GM18907 (cell line): Measurements from ENCODE around the gene PDE2A.

Source experiments
- ATAC-seq: cut with Tn5 transposase; IDR thresholded peaks from one replicate; pipeline ENCODE4 v1.9.1; 2021; ENCODE audit warnings: mild to moderate bottlenecking, moderate library complexity; ENCODE audit not compliant: unreplicated experiment

The PDE2A gene

DNA sequence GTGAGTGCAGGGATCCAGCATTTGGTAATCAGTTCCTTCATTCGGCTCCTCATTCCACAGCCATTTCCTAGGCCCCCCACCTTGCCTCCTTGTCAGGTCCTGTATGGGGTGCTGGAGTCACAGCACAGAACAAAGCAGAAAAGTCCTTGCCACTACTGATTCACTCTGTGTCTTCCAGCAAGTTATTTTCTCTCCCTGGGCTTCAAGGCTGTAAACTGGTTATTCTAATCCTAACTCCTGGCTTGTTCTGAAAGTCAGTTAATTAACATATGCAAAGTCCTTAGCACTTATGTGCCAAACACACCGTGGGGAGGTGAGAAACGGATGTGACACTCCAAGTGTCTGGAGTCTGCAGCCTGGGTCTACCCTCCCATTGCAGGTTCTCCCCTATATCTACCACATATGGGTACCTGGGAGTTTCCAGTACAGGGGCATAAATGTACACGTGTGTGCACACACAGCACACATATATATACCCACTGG lies 30.6 kb upstream of the PDE2A start:
- no peak for ATAC-seq

- no peak for ATAC-seq
Observed at GRCh38 chr11:72704028-72704782, 30.0 kb upstream of the PDE2A start.

DNA sequence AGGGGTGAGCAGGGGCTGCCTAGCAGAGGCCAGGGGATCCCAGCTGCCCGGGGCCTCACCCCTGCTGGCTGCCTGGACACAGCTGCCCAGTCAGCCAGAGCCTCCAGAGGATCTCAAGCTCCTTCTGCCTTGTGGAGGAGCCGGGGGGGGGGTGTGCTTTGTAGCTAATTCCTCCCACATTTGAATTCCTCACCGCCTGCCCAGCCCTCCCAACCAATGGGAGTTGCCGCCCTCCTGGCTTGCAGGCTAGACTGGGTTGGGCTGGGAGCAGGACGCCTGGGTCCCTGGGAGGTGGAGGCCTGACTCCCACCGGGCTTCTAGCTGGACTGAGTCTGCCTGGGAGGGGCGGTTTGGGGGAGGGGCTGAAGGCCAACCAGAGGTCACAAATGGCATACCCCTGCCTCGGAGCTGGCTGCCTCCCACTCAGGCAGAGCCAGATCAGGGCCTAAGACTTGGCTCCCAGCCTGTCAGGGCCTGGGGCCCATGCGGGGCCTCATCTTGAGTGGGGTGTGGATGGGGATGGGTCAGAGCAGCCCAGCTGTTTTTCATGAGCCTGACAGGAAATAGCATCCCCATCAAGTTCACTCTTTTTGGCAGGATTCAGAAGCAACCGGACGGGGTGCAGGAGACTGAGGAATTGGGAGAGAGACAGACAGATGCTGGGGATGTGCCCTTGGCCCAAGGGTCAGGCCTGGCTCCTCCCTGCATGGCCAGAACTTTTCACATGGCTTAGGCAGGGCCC lies 29.2 kb upstream of the PDE2A start:
- no peak for ATAC-seq

DNA sequence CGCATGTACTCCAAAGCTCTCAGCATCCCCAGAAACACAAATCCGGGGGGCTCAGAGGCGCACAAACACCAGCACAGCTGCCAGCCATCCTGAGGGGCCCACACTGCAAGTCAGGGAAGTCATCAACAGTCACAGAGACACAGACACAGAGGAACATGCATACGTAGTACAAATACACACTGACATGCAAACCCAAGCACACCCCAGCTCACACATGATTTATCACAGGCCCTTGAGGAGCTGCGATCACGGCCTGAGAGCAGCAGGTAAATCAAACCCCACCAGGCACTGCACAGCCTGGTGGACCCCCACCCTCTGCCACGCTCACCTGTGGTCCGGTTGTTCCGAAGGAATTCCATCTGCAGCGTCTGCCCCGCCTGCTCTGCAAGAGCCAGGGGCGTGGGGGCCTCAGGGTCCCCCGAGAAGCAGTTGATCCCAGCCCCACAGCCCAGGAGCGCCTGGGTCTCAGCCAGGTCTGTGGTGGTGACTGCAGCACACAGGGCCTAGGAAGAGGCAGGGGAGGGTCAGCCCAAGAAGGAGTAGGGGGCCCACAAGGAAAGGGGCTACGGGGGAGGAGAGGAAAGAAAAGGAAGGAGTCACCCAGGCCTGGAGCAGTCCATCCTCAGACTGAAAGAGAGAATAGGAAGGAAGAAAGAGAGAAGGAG lies 28.5 kb upstream of the PDE2A start:
- ATAC-seq = no peak

DNA sequence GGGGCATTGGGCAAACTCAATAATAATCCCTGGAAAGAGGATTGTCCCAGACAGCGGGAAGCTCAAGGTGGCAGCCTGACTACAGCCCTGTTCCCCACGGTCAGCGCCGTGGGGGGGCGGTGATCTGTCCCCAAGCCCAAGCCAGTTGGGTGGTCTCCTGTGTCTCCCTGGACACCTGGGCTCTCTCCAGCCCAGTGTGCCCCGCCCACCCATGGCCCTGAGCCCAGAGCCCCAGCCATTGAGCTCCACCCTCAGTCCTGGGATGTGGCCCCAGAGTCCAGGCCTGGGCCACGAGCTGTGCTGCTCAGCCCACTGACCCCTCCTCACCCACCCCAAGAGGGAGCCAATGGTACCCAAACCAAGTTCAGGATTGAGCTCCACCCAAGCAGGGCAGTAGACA lies 27.9 kb upstream of the PDE2A start:
- no peak for ATAC-seq

DNA sequence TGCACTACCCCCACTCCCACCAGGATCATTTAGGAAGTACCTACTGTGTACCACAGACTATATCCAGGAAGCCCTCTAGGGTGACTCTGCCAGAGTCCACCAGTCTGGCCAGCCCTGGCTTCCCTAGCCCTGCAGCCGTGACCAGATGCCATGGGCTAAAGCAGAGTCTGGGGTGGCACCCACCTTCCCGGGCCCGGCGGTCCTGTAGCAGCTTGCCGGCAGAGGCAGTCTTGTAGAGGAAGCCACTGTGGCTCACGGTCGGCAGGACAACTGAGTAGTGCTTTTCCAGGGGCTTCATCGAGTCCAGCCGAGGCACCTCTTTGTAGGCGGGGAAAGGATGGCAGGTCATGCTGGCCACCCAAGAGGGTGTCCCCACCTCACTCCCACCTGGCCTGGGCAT lies 27.2 kb upstream of the PDE2A start:
- no peak for ATAC-seq

- ATAC-seq = no peak
Observed at GRCh38 chr11:72700146-72700545, 25.9 kb upstream of the PDE2A start.

- no peak for ATAC-seq
Observed at GRCh38 chr11:72697814-72698213, 23.6 kb upstream of the PDE2A start.

- ATAC-seq = no peak
Observed at GRCh38 chr11:72696866-72697700, 22.9 kb upstream of the PDE2A start.

DNA sequence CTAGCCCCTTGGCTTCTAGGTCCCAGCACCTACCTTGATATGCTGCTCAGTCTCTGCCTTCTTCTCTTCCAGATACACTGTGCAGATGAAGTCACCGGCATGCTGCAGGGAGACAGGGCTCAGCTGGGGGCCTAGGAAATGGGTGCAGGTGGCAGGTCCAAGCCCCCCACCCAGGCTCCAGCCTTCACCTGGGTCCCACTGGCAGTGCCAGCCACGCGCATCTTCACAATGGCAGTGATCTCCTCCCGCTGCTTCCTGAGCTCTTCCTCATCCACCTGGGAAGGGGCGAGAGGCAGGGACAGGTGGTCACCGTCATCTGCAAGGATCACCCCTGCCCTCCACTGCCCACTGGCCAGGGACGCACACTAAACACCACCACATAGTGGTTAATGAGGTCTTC lies 21.1 kb upstream of the PDE2A start:
- no peak for ATAC-seq

DNA sequence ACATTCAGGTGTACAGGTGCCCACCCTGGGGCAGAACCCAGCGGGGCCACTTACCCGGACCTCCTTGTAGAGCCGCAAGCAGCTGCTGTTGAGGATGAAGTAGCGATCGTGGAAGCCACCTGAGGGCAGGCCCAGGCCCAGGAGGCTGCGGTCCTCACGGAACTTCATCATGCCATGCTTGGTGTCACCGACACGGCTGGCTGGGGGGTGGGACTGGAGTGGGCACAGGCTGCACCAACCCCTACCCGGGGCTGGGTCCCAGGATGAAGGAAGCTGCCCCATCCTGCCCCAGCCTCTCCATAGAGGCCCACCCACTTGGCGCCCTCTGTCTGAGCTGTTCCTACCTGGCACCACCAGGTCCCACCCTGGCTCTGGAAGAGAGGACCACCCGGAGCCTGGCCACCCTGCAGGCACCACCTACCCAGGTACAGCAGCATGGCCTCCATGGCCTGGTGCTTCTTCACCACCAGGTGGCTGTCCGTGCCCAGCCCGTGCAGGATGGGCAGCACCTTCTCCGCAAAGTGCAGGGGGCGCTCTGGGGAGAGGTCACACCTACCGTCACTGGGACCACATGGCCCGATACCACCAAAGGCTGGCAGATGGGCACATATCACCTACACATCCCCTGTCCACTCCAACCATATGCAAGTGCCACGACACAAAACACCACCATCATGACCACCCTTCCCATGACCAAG lies 19.2 kb upstream of the PDE2A start:
- ATAC-seq = no peak

GRCh38 chr11:72692498-72693237 lies 18.4 kb upstream of the PDE2A start:
- ATAC-seq = no peak

DNA sequence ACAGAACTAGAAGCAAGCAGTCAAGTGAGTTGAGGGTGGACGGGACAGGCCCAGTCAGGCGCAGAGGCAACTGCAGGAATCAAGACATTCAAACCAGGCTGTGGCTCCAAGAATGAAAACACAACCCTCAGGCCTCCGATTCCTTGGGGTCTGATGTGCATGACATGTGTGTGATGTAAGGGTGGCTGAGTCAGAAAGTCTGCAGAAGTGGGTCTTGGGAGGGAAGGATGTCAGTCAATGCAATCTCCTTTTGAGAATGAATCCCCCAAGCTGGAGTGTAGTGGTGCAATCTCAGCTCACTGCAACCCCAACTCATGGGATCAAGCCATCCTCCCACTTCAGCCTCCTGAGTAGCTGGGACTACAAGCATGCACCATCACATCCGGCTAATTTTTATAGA lies 15.9 kb upstream of the PDE2A start:
- no peak for ATAC-seq

DNA sequence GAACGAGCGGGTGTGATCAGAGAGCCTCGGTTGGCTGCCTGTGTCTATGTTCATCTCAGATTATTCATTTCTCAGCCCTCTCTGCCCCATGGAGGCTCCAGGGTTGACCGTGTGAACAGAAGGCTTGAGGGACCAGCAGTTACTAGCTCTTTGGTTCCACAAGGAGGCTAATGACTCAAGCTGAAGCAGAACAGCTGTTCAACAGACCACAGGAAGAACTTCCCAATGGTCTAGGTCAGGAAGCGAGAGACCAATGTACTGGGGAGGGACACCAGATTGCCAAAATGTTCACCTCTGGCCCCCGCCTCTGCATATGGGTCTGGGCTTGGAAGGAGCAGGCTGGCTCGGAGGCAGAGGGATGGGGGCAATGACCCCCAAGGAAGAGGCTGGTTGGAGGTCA lies 14.7 kb upstream of the PDE2A start:
- no peak for ATAC-seq

DNA sequence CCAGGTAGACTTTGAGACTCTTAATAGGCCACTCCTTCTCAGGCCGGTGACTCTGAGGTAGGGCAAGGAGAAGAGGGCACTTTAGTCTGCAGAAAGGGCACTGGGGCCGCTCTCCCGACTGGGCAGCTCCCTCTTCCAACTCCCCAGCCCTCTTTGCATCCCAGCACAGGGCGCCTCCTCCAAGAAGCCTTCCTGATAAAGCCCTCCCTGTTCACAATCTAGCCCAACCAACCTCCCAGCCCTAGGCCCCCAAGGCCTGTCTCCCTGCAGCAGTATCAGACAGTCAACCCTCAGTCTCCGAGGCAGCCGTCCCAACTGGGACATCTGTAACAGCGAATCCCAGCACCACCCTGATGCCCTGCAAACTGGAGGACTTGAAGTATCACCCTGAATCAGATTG lies 14.3 kb upstream of the PDE2A start:
- no peak for ATAC-seq

DNA sequence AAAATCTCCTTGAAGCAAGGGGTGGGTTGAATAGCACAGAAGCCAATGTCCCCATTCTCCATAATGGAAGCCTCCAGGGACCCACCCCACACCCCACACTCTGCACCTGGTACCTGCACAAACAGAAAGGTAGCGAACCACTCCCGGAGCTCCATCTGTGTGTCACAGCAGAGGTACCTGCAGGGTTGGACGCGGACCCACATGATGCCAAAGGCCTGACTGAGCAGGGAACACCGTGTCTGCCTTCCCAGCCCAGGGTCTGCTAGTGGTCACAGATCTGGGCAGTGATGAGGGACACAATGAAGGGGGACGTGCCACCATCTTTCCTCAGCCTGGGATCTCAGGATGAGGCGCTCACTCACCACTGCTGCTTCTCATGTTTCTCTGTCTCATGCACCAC lies 13.1 kb upstream of the PDE2A start:
- ATAC-seq = no peak

GRCh38 chr11:72686639-72687220 lies 12.5 kb upstream of the PDE2A start:
- no peak for ATAC-seq

GRCh38 chr11:72685560-72686480 lies 11.6 kb upstream of the PDE2A start:
- no peak for ATAC-seq
